GM19193 (cell line): ENCODE data around the gene PTPN22.

Experiments used
- POLR2A ChIP-seq: IDR thresholded peaks from 4 replicates; pipeline ENCODE4 v1.6.1; 2011; ENCODE audit not compliant: insufficient read depth, insufficient read length; ENCODE audit errors: extremely low read depth

The PTPN22 gene

GRCh38 chr1:113846391-113847035, 25.0 kb downstream of the PTPN22 start:
- TF ChIP-seq POLR2A: no peak

- TF ChIP-seq POLR2A: no peak
These were observed 35.0 kb downstream of the PTPN22 start for GRCh38 chr1:113836534-113836933.

- TF ChIP-seq POLR2A: no peak
These were observed 35.7 kb downstream of the PTPN22 start for GRCh38 chr1:113835686-113836290.

- no peak for TF ChIP-seq POLR2A
These were observed 36.8 kb downstream of the PTPN22 start for GRCh38 chr1:113834716-113835115.

DNA sequence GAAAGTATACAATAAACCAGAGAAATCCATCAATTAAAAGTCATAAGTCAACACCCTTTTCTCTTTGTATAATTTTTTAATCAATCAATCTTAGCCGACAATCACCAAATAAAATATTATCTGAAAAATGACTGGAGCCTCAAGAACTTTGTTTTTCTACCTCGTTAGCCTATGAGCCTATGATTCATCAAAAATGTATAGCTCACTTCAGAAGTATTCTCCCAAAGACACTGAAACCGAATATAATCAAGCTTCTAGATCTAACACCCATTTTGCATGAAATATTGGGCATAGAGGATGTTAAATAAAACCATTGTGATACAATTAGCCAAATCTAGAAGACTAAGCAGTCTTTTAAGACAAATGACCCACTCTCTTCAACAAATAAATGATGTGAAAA, 41.5 kb downstream of the PTPN22 start:
- no peak for TF ChIP-seq POLR2A

DNA sequence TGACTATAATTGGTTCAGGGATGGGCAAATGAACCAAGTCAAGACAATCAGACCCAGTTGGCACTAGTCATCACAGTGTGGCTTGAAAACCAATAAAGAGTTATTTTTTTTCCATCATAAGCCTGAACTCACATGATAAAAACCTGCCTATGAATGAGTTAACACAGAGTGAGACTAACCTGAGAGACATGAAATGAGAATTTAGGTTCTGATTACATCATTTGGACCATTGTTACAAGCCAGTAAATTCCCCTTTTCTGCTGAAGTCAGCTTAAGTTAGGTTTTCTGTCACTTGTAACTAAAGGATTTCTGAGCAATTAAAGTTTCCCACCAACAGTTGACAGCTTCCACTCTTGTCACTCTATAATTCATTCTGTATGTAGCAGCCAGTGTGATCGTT, 49.6 kb downstream of the PTPN22 start:
- TF ChIP-seq POLR2A: no peak

DNA sequence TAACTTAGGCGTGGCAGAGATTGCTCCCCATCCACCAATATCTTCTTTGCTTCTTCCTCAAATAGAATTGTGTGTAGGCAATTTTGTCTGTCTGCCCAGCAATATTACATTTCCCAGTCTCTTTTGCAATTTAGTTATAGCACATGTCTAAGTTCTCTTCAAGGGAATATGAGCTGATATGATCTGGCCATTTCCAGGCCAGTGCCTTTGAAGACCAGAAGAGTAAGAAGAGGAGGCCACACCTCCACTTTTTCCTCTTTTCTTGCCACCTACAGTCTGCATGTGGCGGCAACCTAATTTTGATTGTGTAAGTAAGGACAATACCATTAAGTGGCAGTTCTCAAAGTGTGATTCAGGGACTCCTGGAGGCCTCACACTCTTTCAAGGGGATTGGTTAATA, 52.9 kb downstream of the PTPN22 start:
- no peak for TF ChIP-seq POLR2A

DNA sequence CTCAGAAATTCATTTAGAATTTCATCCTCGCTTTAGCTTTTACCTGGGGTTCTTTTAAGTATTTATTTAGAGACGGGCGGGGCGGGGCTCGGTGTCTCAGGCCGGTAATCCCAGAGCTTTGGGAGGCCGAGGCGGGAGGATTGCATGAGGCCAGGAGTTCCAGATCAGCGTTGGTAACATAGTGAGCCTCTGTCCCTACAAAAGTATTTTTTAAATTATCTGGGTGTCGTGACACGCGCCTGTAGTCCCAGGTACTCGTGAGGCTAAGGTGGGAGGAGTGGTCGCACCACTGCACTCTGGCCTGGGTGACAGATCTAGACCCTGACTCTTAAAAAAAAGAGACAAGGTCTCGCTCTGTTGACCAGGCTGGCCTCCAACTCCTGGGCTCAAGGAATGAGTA, 58.3 kb downstream of the PTPN22 start:
- TF ChIP-seq POLR2A: no peak

DNA sequence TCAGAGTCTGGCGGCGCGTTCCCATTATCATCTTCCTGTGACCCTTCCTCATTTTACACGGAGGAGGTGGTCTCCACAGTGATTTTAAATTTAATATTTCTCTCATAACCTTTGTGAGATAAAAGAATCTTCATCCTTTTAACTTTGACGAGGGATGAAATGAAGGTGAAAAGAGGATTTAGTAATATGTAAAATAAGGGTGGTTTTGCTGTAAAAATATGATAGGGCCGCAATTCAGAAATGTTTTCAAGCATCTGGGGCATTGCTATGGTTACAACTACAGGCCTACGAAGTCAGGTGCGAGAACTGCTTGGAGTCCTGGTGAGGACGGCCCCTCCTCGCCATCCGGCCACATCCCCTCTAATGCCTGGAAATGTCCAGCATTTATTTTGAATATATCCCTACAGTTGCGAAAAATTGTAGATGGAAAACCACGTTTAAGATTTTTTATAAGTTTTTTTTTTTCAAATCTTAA, 58.8 kb downstream of the PTPN22 start:
- TF ChIP-seq POLR2A: no peak

- peak; percentile 85 for TF ChIP-seq POLR2A
These were observed 59.4 kb downstream of the PTPN22 start, which contains the start of gene RSBN1 for GRCh38 chr1:113811888-113812660. Gene RSBN1, minus strand, starts transcription at chr1:113812476. Its CDS starts 64 bp downstream, at chr1:113812412.

DNA sequence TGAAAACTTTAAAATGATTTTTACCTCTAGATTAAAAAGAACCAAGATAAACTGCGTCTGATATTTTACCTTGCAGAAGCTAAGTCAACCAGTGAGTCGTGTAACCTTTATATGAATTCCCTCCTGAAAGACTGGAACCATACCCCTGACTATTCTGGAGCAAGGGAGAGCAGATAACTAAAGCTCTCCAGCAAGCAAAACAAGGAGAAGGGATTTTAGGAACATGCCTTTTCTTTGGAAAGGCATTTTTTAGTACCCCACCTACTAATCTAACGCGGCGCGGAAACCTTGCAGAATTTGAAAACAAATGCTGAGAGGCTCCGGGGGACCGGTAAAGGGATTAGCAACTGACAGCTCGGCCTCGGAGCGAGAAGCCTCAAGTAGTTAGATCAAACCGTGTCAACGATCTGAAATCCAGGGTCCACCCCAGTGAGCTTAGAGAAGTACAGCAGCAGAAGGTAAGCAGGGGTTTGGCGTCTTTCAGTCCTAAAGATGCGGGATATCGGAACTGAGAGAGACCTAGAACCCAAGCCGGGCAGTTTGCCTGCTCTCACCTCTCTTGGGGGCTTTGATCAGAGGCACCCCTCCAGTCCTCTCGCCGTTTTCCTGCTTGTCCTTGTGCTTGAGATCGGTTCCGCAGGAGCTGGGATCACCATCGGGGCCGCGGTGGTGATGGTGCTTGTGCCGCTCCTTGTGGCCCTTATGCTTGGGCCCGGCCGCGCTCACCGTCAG, 60.2 kb downstream of the PTPN22 start:
- TF ChIP-seq POLR2A: no peak

DNA sequence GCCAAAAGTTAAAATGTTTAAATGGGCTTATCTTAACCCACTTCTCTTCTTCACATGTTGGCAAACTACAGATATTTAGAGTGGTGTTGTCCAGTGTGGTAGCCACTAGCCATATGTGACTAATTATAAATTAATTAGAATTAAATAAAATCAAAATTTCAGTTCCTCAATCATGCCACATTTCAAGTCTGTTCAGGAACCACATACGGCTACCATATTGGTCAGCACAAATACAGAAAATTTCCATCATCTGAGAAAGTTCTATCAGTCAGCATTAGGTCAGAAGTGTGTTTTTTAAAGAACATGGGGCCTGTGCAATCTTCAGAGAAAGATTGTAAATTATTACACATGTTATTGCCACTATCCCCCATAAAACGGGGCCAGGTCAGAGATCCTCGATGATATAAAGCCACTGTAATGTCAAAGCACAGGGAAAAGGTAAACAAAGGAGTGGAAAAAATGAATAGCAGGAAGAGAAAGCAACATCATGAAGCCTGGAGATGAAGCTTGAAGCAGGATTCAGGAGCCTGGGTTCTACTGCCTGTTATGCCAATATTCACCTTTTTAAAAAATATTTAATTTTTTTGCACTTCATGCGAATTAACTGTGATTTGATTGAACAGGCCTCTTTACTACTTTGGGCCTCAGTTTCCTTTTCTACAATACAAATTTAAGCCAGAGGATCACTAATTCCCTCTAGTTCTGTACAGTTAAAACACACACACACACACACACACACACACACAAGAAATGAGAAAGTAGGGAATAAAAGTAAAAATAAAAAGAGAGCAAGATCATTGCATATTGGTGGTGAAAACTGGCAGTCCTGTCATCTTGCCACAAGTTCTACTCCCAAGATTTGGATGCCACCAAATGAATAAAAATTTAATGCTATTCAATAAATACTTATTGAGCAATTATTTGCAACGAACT, 61.6 kb downstream of the PTPN22 start:
- TF ChIP-seq POLR2A: no peak

GRCh38 chr1:113808450-113809195, 62.9 kb downstream of the PTPN22 start:
- TF ChIP-seq POLR2A: no peak
